GM12878 (cell line): Measurements from ENCODE around the gene MRPL37. TPM values are rescaled to one million over a fixed set of nuclear protein-coding genes. Genes with fewer than 3 reads are reported as not detected.

Experiments used
- CTCF ChIP-seq, 3 experiments: IDR thresholded peaks in 2 of 3; conservative IDR thresholded peaks in 1 of 3; 2 replicates each; pipeline ENCODE4 v1.5.1; 2011; ENCODE audit warnings: low read depth in 3 of 3, low read length in 3 of 3, mild to moderate bottlenecking in 3 of 3, control low read depth in 2 of 3, moderate library complexity in 2 of 3, inconsistent platforms in 1 of 3, mixed read lengths in 1 of 3; ENCODE audit not compliant: control insufficient read depth in 2 of 3, insufficient read depth in 1 of 3; ENCODE audit errors: extremely low read depth in 1 of 3
- IRF3 ChIP-seq: fragments of 450-650 bp; IDR thresholded peaks from 2 replicates; pipeline ENCODE4 v1.6.1; 2014; ENCODE audit warnings: mild to moderate bottlenecking
- POU2F2 ChIP-seq: IDR thresholded peaks from 3 replicates; pipeline ENCODE4 v1.6.1; 2011; ENCODE audit warnings: low read depth, mild to moderate bottlenecking, low read length, borderline replicate concordance
- STAT1 ChIP-seq: fragments of 450-650 bp; conservative IDR thresholded peaks from 2 replicates; pipeline ENCODE4 v1.6.1; 2014; ENCODE audit warnings: antibody characterized with exemption, mild to moderate bottlenecking
- ZNF687 ChIP-seq: fragments of 450-650 bp; IDR thresholded peaks from 2 replicates; pipeline ENCODE4 v1.6.1; 2017; ENCODE audit warnings: mild to moderate bottlenecking, moderate library complexity
- ZSCAN29 ChIP-seq: fragments of 450-650 bp; IDR thresholded peaks from 2 replicates; pipeline ENCODE4 v1.6.1; 2017; ENCODE audit warnings: mild to moderate bottlenecking, moderate library complexity
- polyA plus RNA-seq, 11 experiments: library from polyadenylated mRNA; depleted of rRNA in 4 of 11; unstranded in 6 of 11; stranded (reverse) in 5 of 11; fragments of >200 nt; fragmentation: Nextera tagmentation in 4 of 11; fragmentation: Illumina TruSeq in 1 of 11; extraction: Ambion mirVana in 4 of 11; extraction: Trizol in 1 of 11; gene quantifications; 1 replicate in 1 of 11; 2 replicates in 10 of 11; pipeline versions ENCODE4 v1.2.1 to v1.2.3, GENCODE V29; 2011 to 2016; ENCODE audit warnings: inconsistent platforms in 2 of 11, missing spikeins in 2 of 11, low read depth in 1 of 11
- total RNA-seq, 4 experiments: library from RNA; depleted of rRNA in 3 of 4; stranded (reverse); fragments of >200 nt in 3 of 4; fragmentation: Illumina TruSeq in 1 of 4; extraction: Trizol in 1 of 4; gene quantifications; 2 replicates each; pipeline versions ENCODE4 v1.2.1 to v1.2.3, GENCODE V29; 2013 to 2021
- TF ChIP-seq, protein P1 (sequence below): fragments of 450-650 bp; IDR thresholded peaks from 2 replicates; pipeline ENCODE4 v1.6.1; 2018; ENCODE audit warnings: mild to moderate bottlenecking, low read depth, moderate library complexity; ENCODE audit not compliant: partially characterized antibody

Gene MRPL37
- total and polyA plus RNA-seq, 10 of the 15 experiments (the other 5 are each of a cell fraction or from before 2014, with no cell fraction given), result 41.4 to 217 (median 159) TPM

GRCh38 chr1:54237586-54237985 lies 37.6 kb downstream of the MRPL37 start (continued):
- TF ChIP-seq POU2F2, result no peak
- no peak for TF ChIP-seq ZNF687
- TF ChIP-seq, protein P1, sequence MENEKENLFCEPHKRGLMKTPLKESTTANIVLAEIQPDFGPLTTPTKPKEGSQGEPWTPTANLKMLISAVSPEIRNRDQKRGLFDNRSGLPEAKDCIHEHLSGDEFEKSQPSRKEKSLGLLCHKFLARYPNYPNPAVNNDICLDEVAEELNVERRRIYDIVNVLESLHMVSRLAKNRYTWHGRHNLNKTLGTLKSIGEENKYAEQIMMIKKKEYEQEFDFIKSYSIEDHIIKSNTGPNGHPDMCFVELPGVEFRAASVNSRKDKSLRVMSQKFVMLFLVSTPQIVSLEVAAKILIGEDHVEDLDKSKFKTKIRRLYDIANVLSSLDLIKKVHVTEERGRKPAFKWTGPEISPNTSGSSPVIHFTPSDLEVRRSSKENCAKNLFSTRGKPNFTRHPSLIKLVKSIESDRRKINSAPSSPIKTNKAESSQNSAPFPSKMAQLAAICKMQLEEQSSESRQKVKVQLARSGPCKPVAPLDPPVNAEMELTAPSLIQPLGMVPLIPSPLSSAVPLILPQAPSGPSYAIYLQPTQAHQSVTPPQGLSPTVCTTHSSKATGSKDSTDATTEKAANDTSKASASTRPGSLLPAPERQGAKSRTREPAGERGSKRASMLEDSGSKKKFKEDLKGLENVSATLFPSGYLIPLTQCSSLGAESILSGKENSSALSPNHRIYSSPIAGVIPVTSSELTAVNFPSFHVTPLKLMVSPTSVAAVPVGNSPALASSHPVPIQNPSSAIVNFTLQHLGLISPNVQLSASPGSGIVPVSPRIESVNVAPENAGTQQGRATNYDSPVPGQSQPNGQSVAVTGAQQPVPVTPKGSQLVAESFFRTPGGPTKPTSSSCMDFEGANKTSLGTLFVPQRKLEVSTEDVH, result no peak
- no peak for TF ChIP-seq CTCF (IDR thresholded peaks at IDR 0.05 in 2 of 3, conservative IDR thresholded peaks at IDR 0.05 in 1 of 3; ENCODE audit: control insufficient read depth in 2 of 3, extremely low read depth in 1 of 3, insufficient read depth in 1 of 3, low read depth in 3 of 3, low read length in 3 of 3)
- TF ChIP-seq STAT1, result no peak
- no peak for TF ChIP-seq ZSCAN29
- TF ChIP-seq IRF3, result no peak
